CD14-positive monocyte (primary cell): Measurements from ENCODE around the gene PRAMEF18. TPM values are rescaled to one million over a fixed set of nuclear protein-coding genes. Genes with fewer than 3 reads are reported as not detected.
"Not testable (repeated sequence)": the region's sequence is repeated elsewhere in the genome, so short reads cannot be mapped to it uniquely, and the experiment has no call there.

Experiments used
- DNase-seq, 3 donors: peaks; one replicate each; pipeline ENCODE4 v3.0.0-alpha.2; 2011 to 2022
- H2AFZ ChIP-seq: 2 replicates; pipeline ENCODE4 v1.6.0; 2012; ENCODE audit warnings: mild to moderate bottlenecking, low read depth, low read length, inconsistent platforms; ENCODE audit not compliant: insufficient read depth, poor library complexity, severe bottlenecking
- H3K27ac ChIP-seq, 2 donors: 1 replicate in 1 of 2; 2 replicates in 1 of 2; pipeline ENCODE4 v1.5.1; 2012 to 2013; ENCODE audit warnings: low read length in 2 of 2, control low read depth in 1 of 2, inconsistent platforms in 1 of 2, low read depth in 1 of 2, mild to moderate bottlenecking in 1 of 2
- H3K27me3 ChIP-seq, 2 donors: one replicate each; pipeline versions ENCODE4 v1.6.0 to v1.6.1; 2011 to 2013; ENCODE audit warnings: low read length in 2 of 2; ENCODE audit not compliant: control insufficient read depth in 2 of 2, insufficient read depth in 2 of 2
- H3K36me3 ChIP-seq, 2 donors: replicated peaks in 1 of 2; 1 replicate in 1 of 2; 2 replicates in 1 of 2; pipeline versions ENCODE4 v1.5.1 to v1.6.1; 2012 to 2013; ENCODE audit warnings: low read length in 2 of 2, control low read depth in 1 of 2, inconsistent platforms in 1 of 2, mild to moderate bottlenecking in 1 of 2; ENCODE audit not compliant: insufficient read depth in 2 of 2, control insufficient read depth in 1 of 2
- H3K4me1 ChIP-seq, 2 donors: 1 replicate in 1 of 2; 2 replicates in 1 of 2; pipeline versions ENCODE4 v1.5.1 to v1.6.1; 2012 to 2013; ENCODE audit warnings: low read length in 2 of 2, control low read depth in 1 of 2, inconsistent platforms in 1 of 2, mild to moderate bottlenecking in 1 of 2, moderate library complexity in 1 of 2; ENCODE audit not compliant: insufficient read depth in 2 of 2, control insufficient read depth in 1 of 2
- H3K4me2 ChIP-seq: replicated peaks from 2 replicates; pipeline ENCODE3; 2012; ENCODE audit warnings: low read length, moderate library complexity, mild to moderate bottlenecking; ENCODE audit not compliant: poor library complexity, severe bottlenecking; ENCODE audit errors: extremely low read depth
- H3K4me3 ChIP-seq, 3 experiments: fragments of 200-600 bp in 1 of 3; sonication (generic) in 1 of 3; replicated peaks in 1 of 3; 1 replicate in 2 of 3; 2 replicates in 1 of 3; pipeline ENCODE4 v1.5.1; 2011 to 2013; ENCODE audit warnings: low read length in 3 of 3, mild to moderate bottlenecking in 3 of 3, control low read depth in 2 of 3, low read depth in 2 of 3, inconsistent platforms in 1 of 3, moderate library complexity in 1 of 3
- H3K79me2 ChIP-seq: 2 replicates; pipeline ENCODE4 v1.6.0; 2012; ENCODE audit warnings: mild to moderate bottlenecking, control low read depth, inconsistent platforms, low read length, moderate library complexity; ENCODE audit not compliant: insufficient read depth
- H3K9ac ChIP-seq: 2 replicates; pipeline ENCODE4 v1.6.0; 2017; ENCODE audit warnings: low read length, mild to moderate bottlenecking; ENCODE audit not compliant: insufficient read depth, poor library complexity, severe bottlenecking
- H3K9me3 ChIP-seq, 2 donors: replicated peaks in 1 of 2; 1 replicate in 1 of 2; 2 replicates in 1 of 2; pipeline versions ENCODE4 v1.5.1 to v1.6.1; 2012 to 2013; ENCODE audit warnings: low read length in 2 of 2, control low read depth in 1 of 2; ENCODE audit not compliant: control insufficient read depth in 1 of 2, insufficient read depth in 1 of 2
- H4K20me1 ChIP-seq: 2 replicates; pipeline ENCODE4 v1.6.0; 2012; ENCODE audit warnings: mild to moderate bottlenecking, low read length, control low read depth, moderate library complexity; ENCODE audit not compliant: insufficient read depth
- H3K27ac Mint-ChIP-seq, 7 donors: one replicate each; pipeline ENCODE4 v1.8.0; 2020; ENCODE audit warnings: mild to moderate bottlenecking in 7 of 7, mixed read lengths in 7 of 7, moderate library complexity in 6 of 7, inconsistent platforms in 2 of 7
- H3K27me3 Mint-ChIP-seq, 3 donors: one replicate each; pipeline ENCODE4 v1.8.0; 2021 to 2022; ENCODE audit warnings: low read depth in 3 of 3, mild to moderate bottlenecking in 3 of 3, mixed read lengths in 3 of 3, moderate library complexity in 3 of 3, inconsistent platforms in 1 of 3
- H3K36me3 Mint-ChIP-seq, 2 donors: one replicate each; pipeline ENCODE4 v1.8.0; 2020; ENCODE audit warnings: mixed read lengths in 2 of 2, inconsistent platforms in 1 of 2, mild to moderate bottlenecking in 1 of 2
- H3K4me1 Mint-ChIP-seq: one replicate; pipeline ENCODE4 v1.8.0; 2020; ENCODE audit warnings: mild to moderate bottlenecking, mixed read lengths
- H3K4me3 Mint-ChIP-seq, 2 donors: one replicate each; pipeline ENCODE4 v1.8.0; 2020; ENCODE audit warnings: mild to moderate bottlenecking in 2 of 2, mixed read lengths in 2 of 2, moderate library complexity in 1 of 2
- H3K9me3 Mint-ChIP-seq, 7 donors: one replicate each; pipeline ENCODE4 v1.8.0; 2020 to 2022; ENCODE audit warnings: mixed read lengths in 7 of 7, mild to moderate bottlenecking in 6 of 7, moderate library complexity in 6 of 7, inconsistent platforms in 2 of 7
- WGBS: methylation state at CpG from one replicate; pipeline ENCODE4 v1.1.5; 2013; ENCODE audit warnings: missing lambda C conversion rate; ENCODE audit not compliant: insufficient coverage; 5-methylcytosine and 5-hydroxymethylcytosine counted together
- intact Hi-C, 2 donors: fragments of 100-400 bp; cut with micrococcal nuclease; formaldehyde crosslinking; loops; one replicate each; pipeline versions ENCODE4 v1.15.0 to v1.15.1; 2023
- polyA plus RNA-seq, 3 donors: library from polyadenylated mRNA; depleted of rRNA in 1 of 3; unstranded in 2 of 3; stranded (reverse) in 1 of 3; fragments of 300-500 nt in 2 of 3; fragments of >200 nt in 1 of 3; fragmentation: Illumina TruSeq in 2 of 3; gene quantifications; 1 replicate in 2 of 3; 2 replicates in 1 of 3; pipeline ENCODE4 v1.2.3, GENCODE V29; 2012 to 2021
- TF ChIP-seq, protein P1 (sequence below): fragments of 200-600 bp; IDR thresholded peaks from one replicate; pipeline ENCODE4 v1.8.0; 2022; ENCODE audit warnings: antibody characterized with exemption, mild to moderate bottlenecking

Gene PRAMEF18
- polyA plus RNA-seq, 3 donors: not detected

DNA sequence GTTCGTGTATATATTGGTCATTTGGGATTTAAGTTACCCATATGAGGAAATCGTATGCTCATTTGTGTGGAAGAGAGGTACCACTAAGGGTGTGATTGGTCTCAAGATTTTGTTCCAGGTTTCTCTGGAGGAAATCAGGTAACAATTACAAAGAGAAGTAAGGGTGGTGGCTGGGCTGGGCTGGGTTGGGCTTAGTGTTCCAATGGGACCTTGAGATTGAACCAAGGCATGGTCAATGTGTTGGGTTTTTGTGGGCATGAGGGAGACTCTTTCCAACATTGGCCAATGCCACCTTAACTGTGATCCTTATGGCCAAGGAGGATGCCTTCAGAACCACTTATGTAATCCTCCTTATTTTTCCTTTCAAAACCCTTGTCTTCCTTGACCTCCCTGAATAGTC, 4.6 kb upstream of the PRAMEF18 start:
- not testable (repeated sequence) for DNase-seq, H3K9ac ChIP-seq, H3K4me1 Mint-ChIP-seq, H3K4me1 ChIP-seq, H3K36me3 Mint-ChIP-seq, H3K4me3 Mint-ChIP-seq, H3K27ac Mint-ChIP-seq, H3K27me3 Mint-ChIP-seq, H4K20me1 ChIP-seq, H3K4me2 ChIP-seq, H2AFZ ChIP-seq, H3K4me3 ChIP-seq, H3K9me3 ChIP-seq, H3K79me2 ChIP-seq, H3K27me3 ChIP-seq, H3K27ac ChIP-seq, H3K9me3 Mint-ChIP-seq, H3K36me3 ChIP-seq
- WGBS: 88% methylated on average over 2 of the region's 2 CpGs
- intact Hi-C loops: loop anchor here in 1 of 2 donors (10.0 kb wide), 1 partner anchor 154 kb away; the partner anchor contains the start of gene PRAMEF17

DNA sequence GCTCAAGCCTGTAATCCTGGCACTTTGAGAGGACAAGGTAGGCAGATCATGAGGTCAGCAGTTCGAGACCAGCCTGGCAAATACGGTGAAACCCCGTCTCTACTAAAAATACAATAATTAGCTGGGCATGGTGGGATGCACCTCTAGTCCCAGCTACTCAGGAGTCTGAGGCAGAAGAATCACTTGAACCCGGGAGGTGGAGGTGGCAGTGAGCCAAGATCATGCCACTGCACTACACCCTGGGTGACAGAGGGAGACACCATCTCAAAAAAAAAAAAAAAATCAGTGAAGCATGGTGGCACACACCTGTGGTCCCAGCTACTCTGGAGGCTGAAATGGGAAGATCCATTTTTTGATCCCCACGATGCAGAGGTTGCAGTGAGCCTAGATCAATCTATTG, 4.1 kb upstream of the PRAMEF18 start:
- H2AFZ ChIP-seq, H3K27ac Mint-ChIP-seq, H3K27me3 ChIP-seq, H4K20me1 ChIP-seq, H3K4me1 Mint-ChIP-seq, H3K79me2 ChIP-seq, H3K4me2 ChIP-seq, H3K9ac ChIP-seq, H3K4me3 Mint-ChIP-seq, H3K27me3 Mint-ChIP-seq, H3K36me3 ChIP-seq, H3K36me3 Mint-ChIP-seq, DNase-seq, H3K9me3 ChIP-seq, H3K4me3 ChIP-seq, H3K9me3 Mint-ChIP-seq, H3K27ac ChIP-seq, H3K4me1 ChIP-seq: not testable (repeated sequence)
- intact Hi-C loops: loop anchor here in 1 of 2 donors (10.0 kb wide), 1 partner anchor 155 kb away; the partner anchor contains the start of gene PRAMEF17
- 83% methylated on average over 3 of the region's 5 CpGs for WGBS

DNA sequence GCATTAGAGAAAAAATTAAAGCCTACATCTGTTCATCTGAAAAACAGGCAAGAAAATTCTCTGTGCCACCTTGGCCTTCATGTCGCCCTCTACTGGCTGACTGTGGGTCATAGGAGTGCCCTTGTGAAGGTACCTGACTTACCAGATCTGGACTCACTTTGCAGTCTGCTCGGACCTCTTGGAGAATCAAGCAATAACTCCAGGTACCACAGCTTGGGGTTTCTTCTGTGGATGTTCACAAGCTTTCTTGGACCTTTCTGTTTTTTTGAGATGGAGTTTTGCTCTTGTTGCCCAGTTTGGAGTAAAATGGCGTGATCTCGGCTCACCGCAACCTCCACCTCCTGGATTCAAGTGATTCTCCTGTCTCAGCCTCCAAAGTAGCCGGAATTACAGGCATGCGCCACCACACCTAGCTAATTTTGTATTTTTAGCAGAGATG, 2.4 kb upstream of the PRAMEF18 start:
- no peak overlapping the region for H3K27ac ChIP-seq
- H3K36me3 Mint-ChIP-seq: no peaks in the 10 kb centered on the region
- no peaks in the 10 kb centered on the region for H3K4me1 ChIP-seq
- 78% methylated on average over 5 of the region's 7 CpGs for WGBS
- H3K4me3 Mint-ChIP-seq: no peak overlapping the region
- no peaks in the 10 kb centered on the region for H3K4me1 Mint-ChIP-seq
- TF ChIP-seq, protein P1, sequence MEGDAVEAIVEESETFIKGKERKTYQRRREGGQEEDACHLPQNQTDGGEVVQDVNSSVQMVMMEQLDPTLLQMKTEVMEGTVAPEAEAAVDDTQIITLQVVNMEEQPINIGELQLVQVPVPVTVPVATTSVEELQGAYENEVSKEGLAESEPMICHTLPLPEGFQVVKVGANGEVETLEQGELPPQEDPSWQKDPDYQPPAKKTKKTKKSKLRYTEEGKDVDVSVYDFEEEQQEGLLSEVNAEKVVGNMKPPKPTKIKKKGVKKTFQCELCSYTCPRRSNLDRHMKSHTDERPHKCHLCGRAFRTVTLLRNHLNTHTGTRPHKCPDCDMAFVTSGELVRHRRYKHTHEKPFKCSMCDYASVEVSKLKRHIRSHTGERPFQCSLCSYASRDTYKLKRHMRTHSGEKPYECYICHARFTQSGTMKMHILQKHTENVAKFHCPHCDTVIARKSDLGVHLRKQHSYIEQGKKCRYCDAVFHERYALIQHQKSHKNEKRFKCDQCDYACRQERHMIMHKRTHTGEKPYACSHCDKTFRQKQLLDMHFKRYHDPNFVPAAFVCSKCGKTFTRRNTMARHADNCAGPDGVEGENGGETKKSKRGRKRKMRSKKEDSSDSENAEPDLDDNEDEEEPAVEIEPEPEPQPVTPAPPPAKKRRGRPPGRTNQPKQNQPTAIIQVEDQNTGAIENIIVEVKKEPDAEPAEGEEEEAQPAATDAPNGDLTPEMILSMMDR: peak; percentile 74
- H3K9ac ChIP-seq: no peak overlapping the region
- peaks cover 0 to 7% (median 3%) of the 10 kb centered on the region in 3 donors for H3K27me3 Mint-ChIP-seq
- H2AFZ ChIP-seq: no peak overlapping the region
- no peaks in the 10 kb centered on the region for H3K9me3 ChIP-seq
- no peak overlapping the region for H3K4me2 ChIP-seq
- H3K4me3 ChIP-seq: no peak overlapping the region
- no peaks in the 10 kb centered on the region for H3K9me3 Mint-ChIP-seq
- intact Hi-C loops: no loop called here
- no peaks in the 10 kb centered on the region for H3K36me3 ChIP-seq
- H4K20me1 ChIP-seq: no peaks in the 10 kb centered on the region
- no peaks in the 10 kb centered on the region for H3K27me3 ChIP-seq
- peak overlapping the region in 1 of 7 donors; percentile 68 for H3K27ac Mint-ChIP-seq
- H3K79me2 ChIP-seq: no peaks in the 10 kb centered on the region
- DNase-seq: no peak

DNA sequence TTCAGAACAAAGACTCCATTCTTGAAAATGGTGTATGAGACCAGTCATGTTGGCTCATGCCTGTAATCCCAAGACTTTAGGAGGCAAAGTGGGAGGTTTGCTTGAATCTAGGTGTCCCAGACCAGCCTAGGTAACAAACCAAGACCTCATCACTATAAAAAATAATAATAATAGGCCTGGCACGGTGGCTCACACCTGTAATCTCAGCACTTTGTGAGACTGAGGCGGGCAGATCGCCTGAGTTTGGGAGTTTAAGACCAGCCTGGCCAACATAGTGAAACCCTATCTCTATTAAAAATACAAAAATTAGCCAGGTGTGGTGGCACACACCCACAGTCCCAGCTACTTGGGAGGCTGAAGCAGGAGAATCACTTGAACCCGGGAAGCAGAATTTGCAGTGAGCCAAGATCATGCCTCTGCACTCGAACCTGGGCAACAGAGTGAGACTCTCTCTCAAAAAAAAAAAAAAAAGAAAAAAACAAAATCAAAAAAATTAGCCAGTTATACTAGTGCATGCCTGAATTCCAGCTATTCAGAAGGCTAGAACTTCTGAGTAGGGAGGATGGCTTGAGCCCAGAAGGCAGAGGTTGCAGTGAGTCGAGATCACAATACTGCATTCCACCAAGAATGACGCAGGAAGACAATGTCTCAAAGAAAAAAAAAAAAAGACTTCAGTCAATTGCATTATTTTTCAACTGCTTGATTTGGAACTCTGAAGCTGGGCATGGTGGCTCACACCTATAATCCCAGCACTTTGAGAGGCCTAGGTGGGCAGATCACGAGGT, 1.5 kb upstream of the PRAMEF18 start:
- intact Hi-C loops, DNase-seq, H3K36me3 ChIP-seq, H3K36me3 Mint-ChIP-seq, H3K27me3 ChIP-seq, H3K79me2 ChIP-seq, H2AFZ ChIP-seq, H3K9me3 Mint-ChIP-seq, H3K4me1 ChIP-seq, H3K9ac ChIP-seq, H3K27me3 Mint-ChIP-seq, H3K4me2 ChIP-seq, H3K4me1 Mint-ChIP-seq, H3K4me3 ChIP-seq, H3K4me3 Mint-ChIP-seq, H4K20me1 ChIP-seq, H3K27ac ChIP-seq, H3K9me3 ChIP-seq: not testable (repeated sequence)
- peak overlapping the region in 1 of 7 donors; percentile 51 for H3K27ac Mint-ChIP-seq
- 97% methylated on average over 6 of the region's 8 CpGs for WGBS
